CD4-positive, alpha-beta T cell treated with Interleukin-17A for 1 hour (primary cell): ENCODE measurements around the gene BTBD19.
A peak's percentile ranks its signal among the peaks of the same experiment; 100 is the strongest.
"Not testable (repeated sequence)": the region's sequence is repeated elsewhere in the genome, so short reads cannot be mapped to it uniquely, and the experiment has no call there.

ENCODE experiments used
- DNase-seq: peaks from one replicate; pipeline ENCODE4 v3.0.0-alpha.2; 2020

The BTBD19 gene

DNA sequence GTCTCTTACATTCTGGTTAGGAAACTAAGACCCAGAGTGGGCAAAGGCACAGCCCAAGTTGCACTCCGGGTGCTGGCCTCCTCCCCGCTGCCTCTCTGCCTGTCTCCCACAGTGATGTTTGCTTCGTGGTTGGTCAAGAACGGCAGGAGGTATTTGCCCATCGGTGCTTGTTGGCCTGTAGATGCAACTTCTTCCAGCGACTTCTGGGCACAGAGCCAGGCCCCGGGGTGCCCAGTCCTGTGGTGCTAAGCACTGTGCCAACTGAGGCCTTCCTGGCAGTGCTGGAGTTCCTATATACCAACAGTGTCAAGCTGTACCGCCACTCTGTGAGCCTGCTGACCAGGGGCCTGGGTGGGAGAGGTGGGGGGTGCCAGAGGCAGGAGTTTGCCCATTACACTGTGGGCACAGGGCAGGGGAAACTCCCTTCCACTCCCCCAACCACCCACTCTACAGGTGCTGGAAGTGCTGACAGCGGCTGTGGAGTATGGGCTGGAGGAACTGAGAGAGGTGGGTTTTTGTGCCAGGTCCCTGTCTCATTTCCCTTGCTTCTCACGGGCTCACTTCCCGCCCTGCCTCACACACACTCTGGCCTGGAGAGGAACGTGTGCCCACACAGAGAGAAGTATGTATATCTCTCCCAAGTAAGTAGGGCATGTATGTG, 1.9 kb downstream of the BTBD19 start:
- peak; percentile 68 for DNase-seq

DNA sequence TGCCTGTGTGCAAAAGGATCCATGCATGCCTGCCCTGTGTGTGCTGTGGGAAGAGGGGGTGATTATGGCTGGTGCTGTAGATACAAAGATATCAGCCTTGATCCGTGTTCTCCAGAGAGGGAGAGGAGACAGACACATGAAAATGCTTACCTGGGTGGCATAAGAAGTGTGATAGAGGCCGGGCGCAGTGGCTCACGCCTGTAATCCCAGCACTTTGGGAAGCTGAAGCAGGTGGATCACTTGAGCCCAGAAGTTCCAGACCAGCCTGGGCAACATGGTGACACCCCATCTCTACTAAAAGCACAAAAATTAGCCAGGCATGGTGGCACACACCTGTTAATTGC, 2.4 kb downstream of the BTBD19 start:
- DNase-seq = not testable (repeated sequence)

- DNase-seq = peak; percentile 36
These were observed 2.9 kb downstream of the BTBD19 start for GRCh38 chr1:44811234-44811633.

DNA sequence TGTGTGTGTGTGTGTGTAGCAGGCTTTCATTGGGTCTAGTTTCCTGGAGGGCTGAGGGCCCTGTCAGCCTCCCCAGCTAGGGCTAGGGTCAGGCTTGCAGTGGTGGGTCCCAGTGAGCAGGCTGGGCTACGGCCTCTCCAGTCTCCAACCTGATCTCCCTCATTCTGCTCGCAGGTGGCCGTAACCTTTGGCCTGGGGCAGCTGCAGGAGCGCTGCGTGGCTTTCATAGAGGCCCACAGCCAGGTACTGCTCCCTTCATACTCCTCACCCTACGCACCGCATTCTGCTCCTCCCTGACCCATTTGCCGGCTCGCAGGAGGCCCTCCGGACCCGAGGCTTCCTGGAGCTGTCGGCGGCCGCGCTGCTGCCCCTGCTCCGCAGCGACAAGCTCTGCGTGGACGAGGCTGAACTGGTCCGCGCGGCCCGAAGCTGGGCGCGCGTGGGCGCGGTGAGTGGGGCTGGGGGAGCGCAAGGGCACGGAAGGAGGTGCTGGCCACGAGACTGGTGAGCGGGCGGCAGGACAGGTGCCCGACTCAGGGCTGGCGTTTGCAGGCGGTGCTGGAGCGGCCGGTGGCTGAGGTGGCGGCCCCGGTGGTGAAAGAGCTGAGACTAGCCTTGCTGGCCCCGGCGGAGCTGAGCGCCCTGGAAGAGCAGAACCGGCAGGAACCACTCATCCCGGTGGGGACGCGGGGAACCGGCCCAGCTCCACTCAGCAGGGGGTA, 4.7 kb downstream of the BTBD19 start:
- DNase-seq = peak; percentile 28

- DNase-seq = not testable (repeated sequence)
These were observed 7.6 kb downstream of the BTBD19 start for GRCh38 chr1:44815926-44816325.

DNA sequence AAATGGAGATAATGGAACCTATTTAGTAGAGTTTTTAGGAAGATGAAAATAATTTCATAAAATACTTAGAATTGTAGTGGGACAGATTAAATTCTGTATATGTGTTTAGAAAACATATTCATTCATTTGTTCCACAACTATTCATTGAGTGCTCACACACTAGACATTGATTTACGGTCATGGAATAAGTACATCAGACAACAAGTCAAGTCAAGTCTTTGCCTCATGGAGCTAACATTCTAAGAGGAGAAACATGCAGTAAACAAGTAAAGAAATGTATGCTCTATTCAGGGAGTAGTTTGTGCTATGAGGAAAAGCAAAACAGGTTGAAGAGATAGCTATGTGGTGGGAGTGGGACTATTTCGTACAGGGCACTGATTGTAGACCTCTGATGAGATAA, 9.0 kb downstream of the BTBD19 start:
- peak; percentile 17 for DNase-seq

DNA sequence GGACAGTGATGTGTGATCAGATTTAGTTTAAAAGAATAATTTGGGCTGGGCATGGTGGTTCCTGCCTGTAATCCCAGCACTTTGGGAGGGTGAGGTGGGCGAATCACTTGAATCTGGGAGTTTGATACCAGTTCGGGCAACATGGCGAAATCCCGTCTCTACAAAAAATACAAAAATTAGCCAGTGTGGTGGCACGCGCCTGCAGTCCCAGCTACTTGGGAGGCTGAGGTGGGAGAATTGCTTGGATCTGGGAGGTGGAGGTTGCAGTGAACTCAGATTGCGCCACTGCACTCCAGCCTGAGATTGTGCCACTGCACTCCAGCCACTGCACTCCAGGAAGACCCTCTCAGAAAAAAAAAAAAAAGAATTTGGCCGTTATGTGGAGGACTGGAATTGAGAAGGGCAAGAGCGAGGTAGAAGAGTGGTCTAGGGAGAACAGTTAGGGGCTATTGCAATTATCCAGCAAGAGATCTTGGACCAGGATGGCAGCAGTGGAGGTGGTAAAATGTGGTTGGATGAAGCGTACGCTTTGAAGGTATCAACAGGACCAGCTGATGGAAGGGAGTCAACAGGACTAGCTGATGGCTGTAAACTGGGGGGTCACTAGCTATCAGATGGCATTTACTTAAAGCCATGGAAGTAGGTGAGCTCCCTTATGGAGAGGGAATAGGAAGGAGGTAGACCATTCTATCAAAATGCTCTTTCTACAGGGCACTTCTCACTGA, 9.6 kb downstream of the BTBD19 start:
- DNase-seq = peak; percentile 21

DNA sequence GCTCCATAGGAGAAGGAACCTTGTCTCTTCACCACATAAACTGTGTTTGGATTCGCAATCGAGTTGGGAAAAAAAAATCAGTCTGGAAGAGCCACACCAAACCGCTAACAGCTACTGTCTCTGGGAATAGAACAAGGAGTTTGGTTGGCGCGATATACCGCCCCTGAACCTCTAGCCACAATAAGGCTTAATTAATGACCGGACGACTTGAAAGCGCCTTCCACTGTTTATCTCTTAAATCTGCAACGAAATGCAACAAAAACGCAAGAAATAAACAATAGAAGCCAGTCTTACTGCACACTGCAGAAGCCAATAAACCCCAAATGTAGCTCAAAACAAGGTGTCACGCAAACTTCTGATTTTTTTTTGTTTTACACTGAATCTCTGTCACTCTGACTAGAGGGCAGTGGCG, 10.9 kb downstream of the BTBD19 start:
- DNase-seq = no peak

DNA sequence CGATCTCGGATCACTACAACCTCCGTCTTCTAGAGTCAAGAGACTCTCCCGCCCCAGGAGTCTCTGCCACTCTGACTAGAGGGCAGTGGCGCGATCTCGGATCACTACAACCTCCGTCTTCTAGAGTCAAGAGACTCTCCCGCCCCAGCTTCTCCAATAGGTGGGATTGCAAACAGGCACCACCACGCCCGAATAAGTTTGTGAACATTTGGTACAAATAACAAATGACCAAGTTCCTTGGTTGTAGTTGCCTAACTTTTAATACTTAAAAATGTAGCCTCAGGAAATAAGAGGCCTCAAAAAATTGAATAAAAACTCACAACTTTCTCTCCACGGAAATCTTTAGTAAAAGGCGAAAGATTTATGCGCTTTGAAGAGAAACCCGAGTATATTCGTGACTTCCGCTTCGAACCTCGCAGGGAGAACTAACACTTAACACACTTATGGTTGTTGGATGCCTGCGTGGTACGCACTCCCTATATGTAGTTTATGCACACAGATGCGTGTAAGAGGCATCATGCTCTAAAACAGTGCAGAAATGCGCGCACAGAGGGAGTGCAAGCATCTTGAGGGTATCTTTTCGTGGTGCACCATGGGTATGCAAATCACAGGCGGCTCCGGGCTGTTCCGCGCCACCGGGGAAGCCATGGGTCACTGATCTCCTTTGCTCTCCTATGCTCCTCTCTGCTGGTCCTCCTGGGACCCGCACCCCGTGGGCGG, 11.4 kb downstream of the BTBD19 start:
- DNase-seq = peak; percentile 90

DNA sequence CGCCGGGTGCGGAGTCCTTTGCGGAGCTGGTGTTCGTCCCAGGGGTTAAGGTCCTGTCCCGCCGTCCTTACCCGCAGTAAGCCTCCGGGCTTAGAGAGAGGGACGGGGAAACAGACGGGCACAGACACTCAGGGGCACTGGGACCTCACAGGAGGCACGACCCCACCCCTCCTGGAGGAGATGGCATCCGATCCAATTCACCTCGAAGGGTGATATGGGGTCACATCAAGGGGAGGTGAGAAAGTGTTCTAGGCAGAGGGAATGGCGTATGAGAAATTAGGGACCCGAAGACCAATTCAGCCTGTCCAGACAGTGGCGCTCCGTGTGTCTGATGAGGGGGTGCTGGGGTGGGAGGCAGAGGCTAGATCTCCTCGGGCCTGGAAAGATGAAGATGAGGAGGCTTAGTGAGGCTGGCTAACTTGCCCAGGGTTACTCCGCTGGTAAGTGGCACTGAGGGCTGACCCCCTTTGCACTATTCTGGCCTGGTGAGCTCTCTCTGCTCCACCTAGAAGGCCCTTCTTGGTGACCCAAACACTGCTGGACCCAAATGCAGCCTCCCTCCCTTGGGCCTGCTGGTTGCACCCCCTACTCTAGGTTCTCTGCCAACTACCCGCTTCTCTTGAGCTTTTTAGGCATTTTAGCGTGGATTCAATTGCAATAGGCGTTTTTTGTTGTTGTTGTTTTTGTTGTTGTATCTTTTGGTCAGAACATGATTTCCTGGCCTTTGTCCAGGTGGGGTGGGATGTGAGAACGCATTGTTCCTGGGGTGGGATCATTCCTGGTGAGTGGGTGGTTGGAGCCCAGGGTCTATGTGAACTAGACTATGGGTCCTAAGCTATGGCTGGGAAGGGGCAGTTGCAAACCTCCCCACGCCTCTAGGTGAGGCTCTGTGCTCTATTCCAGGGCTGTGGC, 12.3 kb downstream of the BTBD19 start:
- DNase-seq = peak; percentile 21

- peak; percentile 17 for DNase-seq
These were observed 13.0 kb downstream of the BTBD19 start for GRCh38 chr1:44821240-44821715.

DNA sequence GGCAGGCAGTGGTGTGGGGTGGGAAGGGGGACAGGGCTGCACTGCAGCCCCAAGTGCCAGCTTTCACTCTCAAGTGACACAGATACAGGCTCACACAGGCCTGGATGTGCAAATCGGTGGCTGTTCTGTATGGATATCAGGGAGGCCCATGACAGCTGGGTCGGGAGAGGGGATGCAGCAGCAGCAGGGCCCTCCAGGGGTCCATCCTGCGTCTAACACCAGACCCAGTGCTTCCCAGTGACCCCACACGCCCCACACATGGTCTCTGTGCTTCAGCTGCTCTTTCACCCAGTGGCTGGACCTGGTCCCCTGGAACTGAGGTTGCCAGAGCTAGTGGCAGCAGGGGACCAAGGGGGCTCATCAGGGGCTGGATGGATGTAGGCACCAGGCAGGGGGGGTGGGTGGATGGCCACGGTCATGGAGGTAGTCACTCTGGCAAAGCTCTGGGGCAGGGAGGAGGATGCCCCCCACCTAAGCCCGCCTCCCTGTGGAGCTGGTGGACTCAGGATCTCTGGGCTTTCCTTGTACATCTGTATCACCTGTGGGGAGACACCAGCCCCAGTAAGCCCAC, 13.9 kb downstream of the BTBD19 start:
- DNase-seq = peak; percentile 14

- DNase-seq = no peak
These were observed 14.7 kb downstream of the BTBD19 start for GRCh38 chr1:44822981-44823451.

GRCh38 chr1:44824392-44824791, 16.1 kb downstream of the BTBD19 start:
- not testable (repeated sequence) for DNase-seq

DNA sequence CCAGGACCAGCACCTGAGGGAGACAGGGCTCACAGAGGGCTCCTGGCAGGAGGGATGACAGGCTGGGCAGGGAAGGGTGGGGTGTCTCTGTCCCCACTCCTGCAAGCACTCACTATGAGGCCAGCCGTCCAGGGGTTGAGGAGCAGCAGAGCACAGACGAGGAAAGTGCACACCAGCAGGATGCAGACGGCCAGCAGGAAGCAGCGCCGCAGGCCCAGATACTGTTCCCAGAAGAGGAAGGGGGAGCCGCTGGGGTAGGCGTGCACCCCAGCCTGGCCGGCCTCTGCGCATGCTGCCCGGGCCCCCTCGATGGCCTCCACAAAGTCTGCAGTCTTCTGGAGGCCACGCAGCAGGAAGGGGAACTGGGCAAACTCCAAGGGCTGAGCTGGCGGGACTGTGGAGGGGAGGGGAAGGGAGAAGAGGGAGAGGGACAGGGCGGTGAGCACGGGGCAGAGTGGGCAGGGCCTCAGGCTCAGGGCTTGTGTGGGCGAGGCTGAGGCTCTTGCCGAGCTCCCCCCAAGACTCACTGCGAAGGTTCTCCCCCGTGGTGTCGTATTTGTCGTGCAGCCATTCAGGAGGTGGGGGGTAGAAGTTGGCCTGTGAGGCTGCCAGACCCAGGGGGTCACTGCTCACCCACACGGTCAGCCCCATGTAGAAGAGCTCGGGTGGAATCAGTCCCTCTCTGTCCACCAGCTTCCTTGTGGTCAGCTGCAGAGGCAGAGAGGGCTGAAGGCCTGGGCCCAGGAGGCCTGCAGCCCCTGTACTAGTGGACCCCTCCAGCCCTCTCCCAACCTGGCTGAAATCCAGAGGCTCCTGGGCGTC, 18.3 kb downstream of the BTBD19 start:
- DNase-seq = peak; percentile 9

- DNase-seq = no peak
These were observed 19.1 kb downstream of the BTBD19 start for GRCh38 chr1:44827197-44828002.

GRCh38 chr1:44828003-44828651, 19.8 kb downstream of the BTBD19 start:
- no peak for DNase-seq

- no peak for DNase-seq
These were observed 20.6 kb downstream of the BTBD19 start for GRCh38 chr1:44828841-44829440.
